HAP-1 (cell line): ENCODE data around the gene DMBT1.

Experiments
- DNase-seq, 2 experiments: peaks; one replicate each; pipeline ENCODE4 v3.0.0-alpha.2; 2016 to 2020; ENCODE audit warnings: low spot score in 2 of 2
- H3K27me3 ChIP-seq: fragments of 250-450 bp; sonication (Bioruptor Pico); 2 replicates; pipeline ENCODE4 v1.5.1; 2020; ENCODE audit warnings: low read depth, mild to moderate bottlenecking, moderate library complexity
- H3K36me3 ChIP-seq: fragments of 250-450 bp; sonication (Bioruptor Pico); replicated peaks from 2 replicates; pipeline ENCODE4 v1.5.1; 2020; ENCODE audit warnings: mild to moderate bottlenecking
- H3K4me1 ChIP-seq: fragments of 250-450 bp; sonication (Bioruptor Pico); 2 replicates; pipeline ENCODE4 v1.5.1; 2020; ENCODE audit warnings: mild to moderate bottlenecking
- H3K4me3 ChIP-seq: fragments of 250-450 bp; sonication (Bioruptor Pico); 2 replicates; pipeline ENCODE4 v1.5.1; 2020; ENCODE audit warnings: mild to moderate bottlenecking, moderate library complexity
- H3K9me3 ChIP-seq: fragments of 250-450 bp; sonication (Bioruptor Pico); 2 replicates; pipeline ENCODE4 v1.5.1; 2020; ENCODE audit warnings: mild to moderate bottlenecking, moderate library complexity
- in situ Hi-C: fragments of 300-500 bp; cut with MboI; formaldehyde crosslinking; loops from 3 replicates; pipeline ENCODE4 v1.14.3; 2020; ENCODE audit warnings: low sequenced_read_pairs, inconsistent platforms, mixed read lengths

Gene DMBT1

DNA sequence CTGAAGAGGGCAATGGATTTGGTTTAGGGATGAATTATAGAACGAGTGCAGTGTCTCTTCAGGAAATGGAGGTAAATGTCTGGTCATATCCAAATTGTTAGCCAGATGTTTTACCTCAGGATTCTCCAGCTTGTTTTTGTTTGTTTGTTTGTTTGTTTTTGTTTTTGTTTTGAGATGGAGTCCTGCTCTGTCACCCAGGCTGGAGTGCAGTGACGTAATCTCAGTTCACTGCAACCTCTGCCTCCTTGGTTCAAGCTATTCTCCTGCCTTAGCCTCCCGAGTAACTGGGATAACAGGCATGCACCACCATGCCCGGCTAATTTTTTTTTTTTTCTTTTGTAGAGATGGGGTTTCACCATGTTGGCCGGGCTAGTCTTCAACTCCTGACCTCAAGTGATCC, 132.2 kb downstream of the DMBT1 start:
- H3K9me3 ChIP-seq, result no peaks in the 10 kb centered on the region
- no peaks in the 10 kb centered on the region for H3K36me3 ChIP-seq
- DNase-seq, result no peak
- no peaks in the 10 kb centered on the region for H3K4me1 ChIP-seq
- in situ Hi-C loops, result no loop called here
- no peaks in the 10 kb centered on the region for H3K27me3 ChIP-seq
- no peak overlapping the region for H3K4me3 ChIP-seq
